Measurements from ENCODE around the gene TMEM69. TPM values are rescaled to one million over a fixed set of nuclear protein-coding genes. Genes with fewer than 3 reads are reported as not detected.

Gene TMEM69
- total and polyA plus RNA-seq, 2 of the 4 experiments (the other 2 are of a cell fraction) = 19.9 to 33.6 TPM

DNA sequence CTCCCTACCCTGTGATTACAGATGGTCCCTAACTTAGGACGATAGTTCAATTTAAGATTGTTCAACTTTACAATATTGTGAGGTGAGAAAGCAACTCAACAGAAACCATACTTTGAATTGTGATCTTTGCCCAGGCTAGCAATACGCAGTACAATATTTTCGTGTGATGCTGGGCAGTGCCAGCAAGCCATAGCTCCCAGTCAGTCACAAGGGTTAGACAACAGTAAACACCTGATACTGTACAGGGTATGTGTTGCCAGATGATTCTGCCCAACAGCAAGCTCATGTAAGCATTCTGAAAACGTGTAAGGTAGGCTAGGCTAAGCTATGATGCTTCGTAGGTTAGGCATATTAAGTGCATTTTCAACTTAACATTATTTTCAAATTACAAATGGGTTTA is 13.5 kb upstream of the TMEM69 start:
- Histone ChIP-seq H3K23ac (ENCODE audit: low read depth, low read length) (peak overlapping the region; percentile 65; the same call in 1 of the 2 replicates), H3K27me3 (ENCODE audit: control insufficient read depth, insufficient read depth, low read length) (no peaks in the 10 kb centered on the region), H3K79me1 (ENCODE audit: low read depth in 1 of 2, low read length in 2 of 2) (peaks cover 17 to 74% of the 10 kb centered on the region in 2 experiments), H3K4me1 (ENCODE audit: control insufficient read depth, insufficient read depth, low read length) (peaks cover 11% of the 10 kb centered on the region), H3K9ac (ENCODE audit: low read depth, low read length) (no peak overlapping the region), H2BK5ac (ENCODE audit: low read depth, low read length, poor library complexity, severe bottlenecking) (peak overlapping the region; percentile 5), H3K14ac (replicated peaks; ENCODE audit: low read depth, low read length) (no peak overlapping the region), H2BK15ac (ENCODE audit: low read depth, low read length) (no peak overlapping the region), H2AK9ac (replicated peaks; ENCODE audit: low read depth, low read length, poor library complexity) (no peak overlapping the region), H3K9me3 (ENCODE audit: control insufficient read depth, insufficient read depth, low read length) (no peaks in the 10 kb centered on the region), H4K5ac (ENCODE audit: low read depth, low read length) (no peak overlapping the region), H3K4me2 (ENCODE audit: low read depth, low read length) (no peak overlapping the region), H3K27ac (ENCODE audit: insufficient read depth, low read length) (no peak overlapping the region), H4K20me1 (ENCODE audit: insufficient read depth, low read length) (peaks cover 85% of the 10 kb centered on the region), H3K4ac (ENCODE audit: low read depth, low read length) (0 out of 2 replicates have a peak overlapping the region, but pooled peaks have one; percentile 15), H2BK120ac (ENCODE audit: low read depth, low read length) (no peak overlapping the region), H3K9me1 (ENCODE audit: insufficient read depth, low read length) (peaks cover 22% of the 10 kb centered on the region), H4K8ac (ENCODE audit: low read depth in 2 of 2, low read length in 2 of 2) (peak overlapping the region in 1 of 2 experiments; percentile 50; a peak in 1 of 4 replicates), H2AFZ (replicated peaks; ENCODE audit: low read length, poor library complexity) (no peak overlapping the region), H3K56ac (ENCODE audit: extremely low read depth, insufficient read depth, low read length) (no peak overlapping the region), H3K4me3 (ENCODE audit: insufficient read depth, low read depth, low read length) (no peak overlapping the region), H2AK5ac (ENCODE audit: low read depth, low read length) (no peak overlapping the region; the same call in 1 of the 2 replicates), H3K36me3 (ENCODE audit: control insufficient read depth, insufficient read depth, low read length) (peaks cover 3% of the 10 kb centered on the region), H2BK20ac (ENCODE audit: low read depth, low read length) (peak overlapping the region; percentile 40; the same call in 1 of the 2 replicates), H3K18ac (ENCODE audit: low read depth, low read length) (no peak overlapping the region), H4K91ac (ENCODE audit: insufficient read depth, low read depth, low read length) (peak overlapping the region; percentile 7; the same call in 1 of the 2 replicates)
- ChIA-PET CTCF (no interaction called here), POLR2A (ENCODE audit: unreplicated experiment) (no interaction called here)
- TF ChIP-seq MXI1 (IDR thresholded peaks at IDR 0.05; ENCODE audit: borderline replicate concordance, low read depth, low read length) (no peak), MAZ (IDR thresholded peaks at IDR 0.05; ENCODE audit: borderline replicate concordance, low read depth, low read length) (no peak), RCOR1 (IDR thresholded peaks at IDR 0.05; ENCODE audit: insufficient replicate concordance, low read length) (no peak)
- TF ChIP-seq, protein P1, sequence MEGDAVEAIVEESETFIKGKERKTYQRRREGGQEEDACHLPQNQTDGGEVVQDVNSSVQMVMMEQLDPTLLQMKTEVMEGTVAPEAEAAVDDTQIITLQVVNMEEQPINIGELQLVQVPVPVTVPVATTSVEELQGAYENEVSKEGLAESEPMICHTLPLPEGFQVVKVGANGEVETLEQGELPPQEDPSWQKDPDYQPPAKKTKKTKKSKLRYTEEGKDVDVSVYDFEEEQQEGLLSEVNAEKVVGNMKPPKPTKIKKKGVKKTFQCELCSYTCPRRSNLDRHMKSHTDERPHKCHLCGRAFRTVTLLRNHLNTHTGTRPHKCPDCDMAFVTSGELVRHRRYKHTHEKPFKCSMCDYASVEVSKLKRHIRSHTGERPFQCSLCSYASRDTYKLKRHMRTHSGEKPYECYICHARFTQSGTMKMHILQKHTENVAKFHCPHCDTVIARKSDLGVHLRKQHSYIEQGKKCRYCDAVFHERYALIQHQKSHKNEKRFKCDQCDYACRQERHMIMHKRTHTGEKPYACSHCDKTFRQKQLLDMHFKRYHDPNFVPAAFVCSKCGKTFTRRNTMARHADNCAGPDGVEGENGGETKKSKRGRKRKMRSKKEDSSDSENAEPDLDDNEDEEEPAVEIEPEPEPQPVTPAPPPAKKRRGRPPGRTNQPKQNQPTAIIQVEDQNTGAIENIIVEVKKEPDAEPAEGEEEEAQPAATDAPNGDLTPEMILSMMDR (conservative IDR thresholded peaks at IDR 0.05; ENCODE audit: low read depth, low read length) = no peak
- TF ChIP-seq, protein P2, sequence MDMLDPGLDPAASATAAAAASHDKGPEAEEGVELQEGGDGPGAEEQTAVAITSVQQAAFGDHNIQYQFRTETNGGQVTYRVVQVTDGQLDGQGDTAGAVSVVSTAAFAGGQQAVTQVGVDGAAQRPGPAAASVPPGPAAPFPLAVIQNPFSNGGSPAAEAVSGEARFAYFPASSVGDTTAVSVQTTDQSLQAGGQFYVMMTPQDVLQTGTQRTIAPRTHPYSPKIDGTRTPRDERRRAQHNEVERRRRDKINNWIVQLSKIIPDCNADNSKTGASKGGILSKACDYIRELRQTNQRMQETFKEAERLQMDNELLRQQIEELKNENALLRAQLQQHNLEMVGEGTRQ (IDR thresholded peaks at IDR 0.05; ENCODE audit: low read depth, low read length) = no peak
- no peak for DNase-seq
- dilution Hi-C loops (cut with HindIII; ENCODE audit: low sequenced_read_pairs, unreplicated experiment) = no loop called here
- in situ Hi-C loops (cut with MboI; ENCODE audit: low sequenced_read_pairs) = no loop called here
- 93% methylated on average over 2 of the region's 5 CpGs; no CpG with 5 or more reads in 1 of the 2 experiments for WGBS, 2 experiments (ENCODE audit: extremely low coverage in 2 of 2, insufficient read length in 1 of 2)
- intact Hi-C loops (cut with micrococcal nuclease) = no loop called here
- no peak for ATAC-seq (ENCODE audit: low read depth)
- no TSS peak for BruUV-seq (replicated peaks)
